SW480 (cell line): Measurements from ENCODE around the gene RTN4RL1.

Experiments
- DNase-seq: peaks from one replicate; pipeline ENCODE4 v3.0.0-alpha.2; 2016; ENCODE audit warnings: low spot score

RTN4RL1 gene

DNA sequence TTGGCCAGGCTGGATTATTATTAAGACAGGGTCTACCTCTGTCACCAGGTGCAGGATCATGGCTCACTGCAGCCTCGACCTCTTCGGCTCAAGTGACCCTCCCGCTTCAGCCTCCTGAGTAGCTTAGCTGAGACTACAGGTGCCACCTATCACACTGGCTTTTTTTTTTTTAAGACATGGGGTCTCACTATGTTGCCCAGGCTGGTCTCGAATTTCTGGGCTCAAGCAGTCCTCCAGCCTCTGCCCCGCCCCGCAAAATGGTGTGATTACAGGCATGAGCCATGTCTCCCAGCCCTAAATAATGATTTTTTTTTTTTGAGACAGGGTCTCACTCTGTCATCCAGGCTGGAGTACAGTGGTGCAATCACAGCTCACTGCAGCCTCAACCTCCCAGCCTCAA is 22.5 kb upstream of the RTN4RL1 start:
- DNase-seq: no peak

DNA sequence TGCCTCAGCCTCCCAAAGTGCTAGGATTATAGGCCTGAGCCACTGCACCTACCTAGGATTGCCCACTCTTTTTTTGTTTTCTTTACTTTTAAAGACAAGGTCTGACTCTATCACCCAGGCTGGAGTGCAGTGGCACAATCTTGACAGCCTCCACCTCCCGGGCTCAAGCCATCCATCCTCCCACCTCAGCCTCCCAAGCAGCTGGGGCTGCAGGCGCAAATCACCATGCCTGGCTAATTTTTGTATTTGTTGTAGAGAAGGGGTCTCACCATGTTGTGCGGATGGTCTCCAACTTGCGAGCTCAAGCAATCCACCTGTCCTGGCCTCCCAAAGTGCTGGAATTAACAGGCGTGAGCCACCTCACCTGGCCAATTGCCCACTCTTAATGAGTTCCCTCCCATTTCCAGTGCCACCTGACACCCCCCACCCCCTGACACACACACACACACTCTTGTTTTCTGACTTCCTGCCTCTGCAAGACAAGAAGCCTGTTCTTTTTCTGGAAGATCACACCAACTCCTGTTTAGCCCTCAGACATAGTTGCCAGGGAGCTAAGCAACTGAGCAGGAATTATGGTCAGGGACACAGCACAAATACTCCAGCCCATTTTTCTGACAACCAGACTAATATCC is 19.2 kb upstream of the RTN4RL1 start:
- no peak for DNase-seq

DNA sequence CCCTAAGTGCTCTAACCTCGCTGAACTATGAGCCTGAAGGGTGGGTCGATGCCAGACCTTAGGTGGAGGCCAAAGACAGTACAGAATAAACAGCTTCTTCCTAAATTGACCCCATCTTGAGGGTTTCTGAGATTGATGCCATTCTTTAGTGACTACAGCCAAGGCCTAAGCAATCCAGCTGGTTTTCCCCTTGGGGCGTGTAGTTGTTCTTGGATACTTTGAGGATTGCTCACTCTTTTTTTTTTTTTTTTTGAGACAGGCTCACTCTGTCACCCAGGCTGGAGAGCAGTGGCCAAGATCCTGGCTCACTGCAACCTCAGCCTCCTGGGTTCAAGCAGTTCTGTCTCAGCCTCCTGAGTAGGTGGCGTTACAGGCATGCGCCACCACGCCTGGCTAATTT is 18.7 kb upstream of the RTN4RL1 start:
- no peak for DNase-seq

DNA sequence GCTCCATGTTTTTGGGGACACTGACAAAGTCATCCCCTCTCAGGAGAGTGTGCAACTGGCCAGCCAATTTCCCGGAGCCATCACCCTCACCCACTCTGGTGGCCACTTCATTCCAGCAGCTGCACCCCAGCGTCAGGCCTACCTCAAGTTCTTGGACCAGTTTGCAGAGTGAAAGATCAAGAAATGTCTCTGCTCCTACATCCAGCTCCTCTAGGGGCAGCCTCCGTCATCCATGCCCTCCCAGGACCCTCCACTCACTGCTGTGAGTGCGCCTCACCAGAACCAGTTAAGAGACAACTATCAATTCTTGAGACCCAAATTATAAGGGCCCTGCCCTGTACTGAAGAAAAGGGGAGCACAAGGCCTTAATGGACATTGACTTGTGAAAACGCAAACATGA is 17.8 kb upstream of the RTN4RL1 start:
- no peak for DNase-seq

DNA sequence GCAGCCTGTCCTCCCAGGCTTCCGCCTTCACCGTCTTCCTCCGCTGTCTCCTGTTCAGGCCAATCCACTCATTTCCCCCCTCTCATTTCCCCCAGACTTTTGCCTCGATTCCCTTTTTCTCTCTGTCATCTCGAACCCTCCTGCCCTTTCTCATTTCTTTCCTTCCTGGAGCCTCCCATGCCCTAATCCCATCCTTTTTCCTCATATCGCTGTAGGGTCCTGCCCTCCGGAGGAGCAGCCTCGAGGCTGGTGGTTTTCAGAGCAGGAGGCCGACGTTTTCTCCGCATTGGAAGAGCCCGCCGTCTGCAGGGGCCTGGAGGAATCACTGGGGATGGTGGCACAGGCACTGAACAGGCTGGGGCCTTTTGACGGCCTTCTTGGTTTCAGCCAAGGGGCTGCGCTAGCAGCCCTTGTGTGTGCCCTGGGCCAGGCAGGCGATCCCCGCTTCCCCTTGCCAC is 17.3 kb upstream of the RTN4RL1 start:
- peak; percentile 44 for DNase-seq

DNA sequence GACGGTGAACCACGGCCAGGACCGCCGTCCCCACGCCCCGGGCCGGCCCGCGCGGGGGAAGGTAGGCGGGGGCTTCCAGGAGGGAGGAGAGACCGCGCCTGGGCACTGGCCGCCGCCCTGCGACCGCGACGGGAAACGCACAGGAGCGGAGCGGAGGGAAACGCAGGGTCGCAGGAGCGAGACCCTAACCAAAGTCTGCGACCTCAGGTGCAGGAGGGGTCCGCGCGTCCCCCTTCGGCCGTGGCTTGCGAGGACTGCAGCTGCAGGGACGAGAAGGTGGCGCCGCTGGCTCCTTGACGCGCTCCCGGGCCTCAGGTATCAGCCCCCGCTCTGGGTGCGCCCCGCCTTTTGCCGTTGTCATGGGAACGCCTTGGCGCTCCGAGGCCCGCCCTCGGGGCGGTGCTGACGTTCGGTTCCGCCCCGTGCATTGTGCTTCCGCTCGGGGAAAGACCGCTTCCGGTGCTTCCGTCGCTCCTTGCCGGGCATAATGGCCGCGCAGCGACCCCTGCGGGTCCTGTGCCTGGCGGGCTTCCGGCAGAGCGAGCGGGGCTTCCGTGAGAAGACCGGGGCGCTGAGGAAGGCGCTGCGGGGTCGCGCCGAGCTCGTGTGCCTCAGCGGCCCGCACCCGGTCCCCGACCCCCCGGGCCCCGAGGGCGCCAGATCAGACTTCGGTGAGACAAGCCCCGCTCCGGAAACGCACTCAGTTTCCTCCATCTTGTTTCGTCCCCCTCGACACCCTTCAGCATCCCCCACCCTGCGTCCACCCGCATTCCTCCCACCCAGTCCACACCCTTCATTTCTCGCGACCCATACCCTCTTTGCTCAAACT is 16.6 kb upstream of the RTN4RL1 start, which contains the start of gene OVCA2:
TSS of gene OVCA2 (plus strand) at position 462 of the 829 bp plus-strand sequence. CDS start at position 488, 26 bp downstream.
- DNase-seq: peak; percentile 93

DNA sequence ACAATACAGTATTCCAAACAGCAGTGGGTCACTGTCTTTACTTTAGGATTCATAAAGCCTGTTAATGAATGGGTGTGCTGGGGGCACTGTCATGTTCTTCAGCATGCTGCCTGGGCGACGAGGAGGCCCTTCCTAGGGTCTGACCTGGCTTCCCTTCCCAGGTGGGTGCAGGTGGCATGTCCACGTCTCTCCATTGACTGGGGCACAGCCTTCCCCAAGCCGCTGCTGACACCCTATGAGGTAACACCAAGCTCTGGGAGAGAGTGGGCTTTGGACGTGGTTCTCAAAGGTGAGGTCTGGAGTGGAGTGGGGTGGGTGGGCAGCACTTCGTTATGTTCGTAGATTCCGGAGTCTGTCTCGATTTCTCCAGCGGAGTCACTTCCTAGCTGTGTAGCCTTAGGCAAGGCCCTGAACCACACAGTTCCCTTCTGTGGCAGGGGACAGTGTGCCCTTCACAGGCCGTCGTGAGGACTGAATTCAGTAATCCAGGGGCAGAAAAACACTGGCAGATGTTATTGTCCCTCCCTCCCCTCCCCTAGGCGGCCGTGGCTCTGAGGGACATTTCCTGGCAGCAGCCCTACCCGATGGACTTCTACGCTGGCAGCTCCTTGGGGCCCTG is 15.9 kb upstream of the RTN4RL1 start:
- DNase-seq: no peak

DNA sequence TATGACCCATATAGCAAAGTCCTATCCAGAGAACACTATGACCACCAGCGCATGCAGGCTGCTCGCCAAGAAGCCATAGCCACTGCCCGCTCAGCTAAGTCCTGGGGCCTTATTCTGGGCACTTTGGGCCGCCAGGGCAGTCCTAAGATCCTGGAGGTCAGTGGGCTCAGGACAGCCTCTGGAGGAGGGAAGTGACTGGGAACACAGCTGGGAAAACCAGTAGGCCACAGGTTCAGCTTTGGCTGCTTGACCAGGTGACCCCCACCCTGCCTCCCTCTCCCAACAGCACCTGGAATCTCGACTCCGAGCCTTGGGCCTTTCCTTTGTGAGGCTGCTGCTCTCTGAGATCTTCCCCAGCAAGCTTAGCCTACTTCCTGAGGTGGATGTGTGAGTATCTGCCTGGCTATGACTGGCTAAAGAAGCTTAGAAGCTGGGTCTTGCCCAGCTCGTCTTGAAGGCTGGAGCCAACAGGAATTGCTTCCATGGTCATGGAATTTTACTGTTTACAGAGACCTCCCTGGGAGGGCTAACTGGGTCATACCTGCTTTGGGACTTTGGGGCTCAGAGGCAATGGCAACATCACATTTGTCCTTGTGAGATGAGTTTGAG is 15.2 kb upstream of the RTN4RL1 start:
- DNase-seq: no peak

DNA sequence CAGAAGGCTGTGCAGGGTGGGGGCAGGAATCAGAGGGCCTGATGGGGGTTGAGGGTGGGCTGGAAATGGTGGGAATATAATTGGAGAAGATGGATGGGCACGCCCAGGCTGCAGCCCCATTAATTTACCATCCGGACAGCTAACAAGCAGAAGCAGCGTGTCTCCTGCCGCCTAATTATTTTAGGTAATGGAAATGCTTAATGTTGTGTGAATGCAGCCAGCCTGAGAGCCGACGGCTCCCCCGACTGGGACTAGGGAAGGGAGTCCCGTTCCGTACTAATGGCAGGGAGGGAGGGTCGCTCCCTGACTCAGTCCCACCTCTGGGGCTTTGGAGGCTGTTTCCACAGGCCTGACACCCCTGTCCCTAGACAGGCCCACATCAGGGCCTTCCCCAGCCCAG is 12.0 kb upstream of the RTN4RL1 start:
- no peak for DNase-seq

DNA sequence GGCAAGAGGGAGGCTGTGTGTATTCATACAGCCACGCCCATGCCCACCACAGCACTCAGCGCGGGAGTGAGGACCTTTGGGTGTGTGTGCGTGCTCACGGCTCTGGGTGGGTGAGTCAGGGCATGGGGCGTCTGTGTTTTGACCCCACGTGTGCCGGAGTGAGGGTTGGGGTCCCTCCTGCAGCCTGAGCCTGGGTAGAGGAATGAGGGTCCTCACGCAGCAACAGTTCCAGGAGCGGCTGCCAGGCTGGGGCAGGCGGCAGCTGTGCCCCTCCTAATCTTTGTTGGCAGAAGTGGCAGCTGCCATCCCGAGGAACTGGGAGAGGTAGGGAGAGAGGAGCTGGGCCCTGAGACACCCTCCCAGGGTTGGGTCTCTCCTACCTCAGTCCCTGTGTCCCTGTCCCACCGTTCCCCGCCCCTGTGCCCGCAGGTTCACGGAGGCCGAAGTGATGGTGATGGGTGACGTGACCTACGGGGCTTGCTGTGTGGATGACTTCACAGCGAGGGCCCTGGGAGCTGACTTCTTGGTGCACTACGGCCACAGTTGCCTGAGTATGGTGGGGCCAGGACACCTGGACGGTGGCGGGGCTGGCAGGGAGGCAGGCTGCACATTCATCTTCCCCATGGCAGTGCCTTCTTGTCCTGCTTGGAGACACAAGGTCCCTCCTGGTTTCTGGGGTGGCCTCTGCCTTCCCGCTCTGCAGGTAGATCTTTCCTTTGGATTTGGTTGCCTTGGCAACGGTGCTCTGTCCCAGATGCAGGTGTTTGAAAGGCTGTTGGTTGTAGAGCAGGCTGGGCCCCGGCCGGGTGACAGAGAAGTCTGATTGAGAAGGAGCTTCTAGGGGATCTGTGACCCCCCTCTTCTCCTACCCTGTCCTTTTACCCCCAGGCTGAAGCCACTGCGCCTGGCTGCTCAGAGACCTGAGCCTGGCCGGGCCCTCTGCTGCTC is 10.7 kb upstream of the RTN4RL1 start:
- DNase-seq: no peak

DNA sequence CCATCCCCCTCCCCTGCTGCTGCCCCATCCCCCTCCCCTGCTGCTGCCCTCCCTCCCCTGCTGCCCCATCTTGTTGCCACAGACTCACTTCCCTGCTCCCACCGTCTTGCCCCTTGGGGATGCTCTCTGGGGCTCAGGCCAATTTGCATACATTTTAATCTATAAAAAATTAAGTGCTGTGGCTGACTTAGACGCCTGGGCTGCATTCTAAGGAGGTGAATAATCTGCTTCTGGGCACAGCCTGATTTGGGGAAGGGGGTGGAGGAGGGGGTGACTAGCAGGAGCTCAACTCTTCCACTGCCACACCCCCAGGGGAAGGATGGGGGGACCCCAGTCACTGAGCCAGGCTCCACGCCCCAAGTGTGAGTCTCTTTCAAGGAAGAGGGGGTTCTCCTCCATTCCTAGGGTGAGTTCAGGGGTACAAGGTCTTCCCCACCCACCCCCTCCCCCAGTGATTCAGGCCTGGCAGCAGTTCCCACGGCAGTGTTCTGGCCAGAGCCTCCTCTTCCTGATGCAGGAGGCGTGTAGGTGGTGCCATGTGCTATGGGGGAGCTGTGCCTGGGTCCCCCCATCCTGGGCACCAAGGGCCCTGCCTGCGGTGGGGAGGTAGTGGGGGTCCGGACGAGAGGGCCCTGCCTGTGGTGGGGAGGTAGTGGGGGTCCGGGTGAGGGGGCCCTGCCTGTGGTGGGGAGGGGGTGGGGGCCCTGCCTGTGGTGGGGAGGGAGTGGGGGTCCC is 9.8 kb upstream of the RTN4RL1 start:
- DNase-seq: no peak

DNA sequence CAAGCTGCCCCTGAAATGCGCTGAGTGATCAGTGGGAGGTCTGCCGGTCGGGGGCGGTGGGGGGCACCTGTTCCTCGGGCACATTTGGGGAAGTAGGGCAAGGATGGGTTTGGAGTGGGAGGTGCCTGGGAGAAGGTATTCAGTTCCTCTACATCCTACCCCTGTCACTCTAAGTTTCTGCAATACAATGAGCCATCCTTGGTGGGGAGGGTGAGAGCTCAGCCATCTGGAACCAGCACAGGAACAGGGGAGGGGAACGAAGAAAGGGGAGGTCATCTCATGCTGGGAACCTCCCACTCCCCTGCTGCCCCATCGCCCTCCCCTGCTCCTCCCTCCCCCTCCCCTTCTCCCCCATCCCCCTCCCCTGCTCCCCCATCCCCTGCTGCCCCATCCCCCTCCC is 9.0 kb upstream of the RTN4RL1 start:
- DNase-seq: no peak

DNA sequence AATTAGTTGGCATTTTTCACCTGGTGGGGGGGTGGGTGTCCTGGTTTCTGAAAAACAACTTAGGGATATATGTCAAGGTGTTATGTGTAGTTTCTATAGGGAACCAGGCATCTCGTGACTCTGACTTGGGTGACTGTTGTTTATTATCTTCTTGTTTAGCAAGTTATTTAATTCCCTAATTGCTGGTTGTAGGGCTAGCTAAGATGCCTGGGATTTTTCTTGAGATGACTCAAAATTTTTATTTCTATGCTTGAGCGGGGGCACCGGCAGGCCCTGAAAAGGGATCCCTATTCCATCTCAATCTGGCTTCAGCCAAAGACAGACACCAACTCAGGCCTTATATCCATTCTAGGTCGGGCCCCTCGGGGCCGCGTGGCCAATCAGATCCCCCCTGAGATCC is 8.0 kb upstream of the RTN4RL1 start:
- no peak for DNase-seq

DNA sequence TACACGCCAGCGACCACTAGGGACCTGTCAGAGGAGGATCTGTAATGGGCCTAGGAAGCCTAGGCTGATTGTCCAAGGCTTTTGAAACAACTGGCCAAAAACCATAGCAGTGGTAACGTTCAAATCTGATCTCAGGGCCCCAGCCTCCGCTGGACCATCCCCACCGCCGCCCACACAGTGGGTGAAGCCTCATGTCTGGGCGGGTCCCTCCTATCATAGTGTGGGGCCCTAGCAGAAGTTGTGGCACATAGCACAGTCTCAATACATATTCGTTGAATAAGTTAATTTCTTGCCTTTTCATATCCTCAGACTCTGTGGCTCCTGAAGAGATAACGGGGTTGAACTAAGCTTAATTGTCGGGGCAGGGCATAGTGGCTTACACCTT is 5.6 kb upstream of the RTN4RL1 start:
- no peak for DNase-seq

DNA sequence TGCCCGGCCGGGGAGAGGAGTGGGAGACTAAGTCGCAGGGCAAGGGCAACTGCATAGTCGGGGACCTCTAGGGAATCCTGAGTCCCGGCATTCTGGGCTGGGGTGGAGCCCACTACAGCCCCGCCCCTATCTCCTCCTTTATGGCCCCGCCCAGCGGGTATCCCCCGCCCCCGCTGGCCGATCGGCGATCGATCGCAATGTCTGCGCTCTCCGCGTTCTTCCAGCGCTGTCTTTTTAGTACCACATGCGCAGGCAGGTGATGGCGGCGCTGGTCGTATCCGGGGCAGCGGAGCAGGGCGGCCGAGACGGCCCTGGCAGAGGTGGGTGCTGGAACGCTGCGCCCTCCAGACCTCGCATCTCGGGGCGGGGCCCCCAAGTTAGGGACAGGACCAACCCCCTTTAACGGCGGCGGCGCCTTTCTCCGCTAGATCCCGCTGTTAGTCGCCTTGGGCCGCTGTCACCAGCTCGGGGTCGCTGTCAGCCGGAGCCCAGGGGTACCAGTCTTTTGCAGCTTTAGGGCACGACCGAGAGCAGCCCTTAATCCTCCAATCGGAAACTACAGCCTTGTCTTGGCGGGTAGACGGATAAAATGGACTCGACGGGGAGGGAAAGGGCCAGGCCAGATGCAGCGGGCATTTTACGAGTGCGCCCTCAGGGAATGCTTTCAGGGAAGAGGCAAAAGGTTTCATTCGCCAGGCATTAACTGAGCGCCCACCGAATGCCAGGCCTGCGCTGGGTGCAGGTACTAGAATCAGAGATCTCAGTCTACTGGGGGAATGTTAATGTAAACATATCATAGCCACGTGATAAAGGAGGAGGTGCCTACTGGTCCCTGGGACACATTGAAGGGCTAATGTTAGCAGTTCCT is 5.0 kb upstream of the RTN4RL1 start, which contains the start of gene DPH1:
TSS of gene DPH1 (plus strand) at position 243 of the 868 bp plus-strand sequence. CDS start at position 260, 17 bp downstream.
- DNase-seq: peak; percentile 95

DNA sequence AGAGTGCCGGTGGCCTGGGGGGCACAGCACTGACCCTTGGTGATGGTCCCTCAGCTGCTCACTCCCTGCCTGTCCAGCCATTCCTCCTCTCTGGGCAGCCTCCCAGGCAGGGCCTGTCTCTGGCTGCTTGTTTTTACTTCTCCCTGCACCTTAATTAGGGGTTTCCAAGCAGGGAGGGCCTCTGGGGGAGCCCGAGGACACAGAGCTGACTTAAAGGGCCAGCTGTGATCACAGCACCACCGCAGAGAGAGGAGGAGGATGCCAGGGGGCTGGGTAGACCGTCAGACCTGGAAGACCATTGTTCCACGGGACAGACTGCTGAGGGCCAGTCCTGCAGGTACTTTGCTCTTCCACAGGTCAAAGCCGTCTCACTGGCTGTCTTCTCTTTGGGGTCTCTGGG is 3.6 kb upstream of the RTN4RL1 start:
- no peak for DNase-seq

DNA sequence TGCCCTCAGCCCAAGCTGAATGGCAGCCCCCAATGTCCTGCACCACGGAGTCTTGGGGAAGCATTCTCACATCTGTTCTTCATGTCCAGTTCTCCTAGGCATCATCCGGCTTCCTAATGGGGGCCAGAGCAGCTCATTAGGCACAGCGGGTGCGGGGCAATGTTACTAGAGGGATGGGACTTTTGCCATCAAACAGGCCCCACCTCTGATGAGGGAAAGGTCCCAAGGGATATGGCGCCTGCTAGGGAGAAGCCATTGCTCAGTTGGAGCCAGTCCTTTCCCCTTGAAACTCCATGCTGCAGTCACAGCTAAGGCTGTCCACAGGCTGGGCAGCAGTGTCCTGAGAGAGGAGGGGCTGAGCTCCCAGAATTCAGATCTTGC is 3.1 kb upstream of the RTN4RL1 start:
- no peak for DNase-seq

DNA sequence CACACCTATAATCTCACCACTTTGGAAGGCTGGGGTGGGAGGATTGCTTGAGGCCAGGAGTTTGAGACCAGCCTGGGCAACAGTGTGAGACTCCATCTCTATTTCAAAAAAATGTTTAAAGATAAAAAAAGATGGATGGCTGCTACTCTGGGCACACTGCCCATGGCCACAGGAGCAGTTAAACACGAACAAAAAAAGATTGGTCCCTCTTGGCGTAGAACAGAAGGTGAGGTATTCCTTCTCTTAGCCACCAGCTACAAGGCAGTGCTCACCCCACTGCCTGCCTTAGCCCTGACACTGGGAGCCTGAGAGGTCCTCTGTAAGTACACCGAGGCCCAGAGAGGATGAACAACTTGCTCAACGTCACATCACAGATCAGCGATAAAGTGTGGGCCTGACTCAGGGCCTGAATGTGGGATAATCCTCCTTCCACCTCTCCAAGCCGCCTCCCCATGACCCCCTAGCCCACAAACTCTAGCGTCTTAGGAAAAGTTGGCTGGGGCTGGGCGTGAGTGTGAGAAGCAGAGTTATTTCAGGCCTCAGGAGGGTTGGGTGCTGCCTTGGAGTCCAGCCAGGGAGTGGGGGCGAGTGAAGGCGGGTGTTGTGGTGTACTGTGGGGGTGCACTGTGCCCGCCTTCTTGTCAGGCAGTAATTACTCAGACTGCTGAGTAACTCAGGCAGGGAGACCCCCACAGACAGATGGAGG is 2.5 kb upstream of the RTN4RL1 start:
- DNase-seq: no peak
